Duodenal mucosa (tissue), 2 donors: ENCODE measurements around the gene IQSEC2.
A peak's percentile ranks its signal among the peaks of the same experiment; 100 is the strongest.

Experiments used
- H3K27ac ChIP-seq: one replicate; pipeline ENCODE4 v1.7.0; 2013; ENCODE audit warnings: low read depth, low read length
- H3K27me3 ChIP-seq, 2 donors: one replicate each; pipeline ENCODE4 v1.7.0; 2013; ENCODE audit warnings: low read length in 2 of 2, control low read depth in 1 of 2; ENCODE audit not compliant: insufficient read depth in 2 of 2, control insufficient read depth in 1 of 2
- H3K36me3 ChIP-seq, 2 donors: one replicate each; pipeline ENCODE4 v1.7.0; 2013; ENCODE audit warnings: low read length in 2 of 2, control low read depth in 1 of 2; ENCODE audit not compliant: insufficient read depth in 2 of 2, control insufficient read depth in 1 of 2
- H3K4me1 ChIP-seq, 2 donors: one replicate each; pipeline ENCODE4 v1.7.0; 2013; ENCODE audit warnings: low read length in 2 of 2, control low read depth in 1 of 2; ENCODE audit not compliant: insufficient read depth in 2 of 2, control insufficient read depth in 1 of 2
- H3K4me3 ChIP-seq, 2 donors: one replicate each; pipeline ENCODE4 v1.7.0; 2013; ENCODE audit warnings: low read length in 2 of 2, low read depth in 1 of 2
- H3K9ac ChIP-seq, 2 donors: one replicate each; pipeline ENCODE4 v1.7.0; 2013; ENCODE audit warnings: low read length in 2 of 2, low read depth in 1 of 2
- H3K9me3 ChIP-seq, 2 donors: one replicate each; pipeline ENCODE4 v1.7.0; 2013; ENCODE audit warnings: low read length in 2 of 2, control low read depth in 1 of 2; ENCODE audit not compliant: control insufficient read depth in 1 of 2

IQSEC2 gene

GRCh38 chrX:53281321-53281822 lies at the start of gene IQSEC2:
TSS of gene IQSEC2 (minus strand) at chrX:53281584.
- Histone ChIP-seq H3K9me3 (no peaks in the 10 kb centered on the region), H3K9ac (peak within 1 kb of the TSS; percentile 63 to 78), H3K36me3 (no peaks in the 10 kb centered on the region), H3K4me3 (peak within 1 kb of the TSS; percentile 65 to 71), H3K27me3 (no peaks in the 10 kb centered on the region), H3K27ac (peak within 1 kb of the TSS; percentile 75), H3K4me1 (peaks cover 7 to 28% of the 10 kb centered on the region in 2 donors)

DNA sequence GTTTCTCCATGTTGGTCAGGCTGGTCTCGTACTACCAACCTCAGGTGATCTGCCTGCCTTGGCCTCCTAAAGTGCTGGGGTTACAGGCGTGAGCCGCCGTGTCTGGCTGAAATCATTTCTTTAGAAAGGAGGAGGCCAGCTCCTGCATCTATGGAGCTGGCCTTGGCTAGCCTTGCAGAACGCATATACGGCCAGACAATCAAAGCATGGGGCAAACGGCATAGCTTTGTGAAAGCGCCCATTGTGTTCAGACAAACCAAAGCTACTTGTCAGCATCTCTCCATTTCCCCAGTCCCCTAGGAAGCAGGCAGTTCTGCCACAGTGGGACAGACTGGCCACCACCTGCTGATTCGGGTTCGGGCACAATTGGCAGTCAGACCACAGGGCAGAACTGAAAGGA lies 48.9 kb upstream of the IQSEC2 start:
- Histone ChIP-seq H3K27me3 (peaks cover 0 to 6% of the 10 kb centered on the region in 2 donors), H3K9me3 (no peaks in the 10 kb centered on the region), H3K27ac (no peak overlapping the region), H3K4me3 (no peak overlapping the region), H3K4me1 (no peaks in the 10 kb centered on the region), H3K9ac (no peak overlapping the region), H3K36me3 (no peaks in the 10 kb centered on the region)

DNA sequence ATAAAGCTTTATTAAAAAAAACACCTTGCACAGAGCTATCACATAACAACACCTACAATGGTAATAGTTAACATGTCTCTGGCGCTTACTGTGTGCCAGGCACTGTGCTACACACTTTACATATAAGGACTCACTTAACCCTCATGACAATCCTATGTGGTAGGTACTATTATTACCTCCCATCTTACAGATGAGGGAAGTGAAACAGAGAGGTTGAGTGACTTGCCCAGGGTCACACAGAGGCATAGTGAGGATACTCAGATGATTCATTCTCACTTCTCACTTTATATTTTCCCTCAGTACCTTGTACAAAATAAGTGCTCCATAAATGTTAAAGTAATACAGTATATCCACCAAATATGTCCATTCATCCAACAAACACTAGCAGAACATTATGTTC lies 43.4 kb upstream of the IQSEC2 start:
- Histone ChIP-seq H3K27me3 (peaks cover 3 to 21% of the 10 kb centered on the region in 2 donors), H3K4me3 (no peak overlapping the region), H3K9me3 (no peaks in the 10 kb centered on the region), H3K4me1 (peaks cover 0 to 3% of the 10 kb centered on the region in 2 donors), H3K9ac (no peak overlapping the region), H3K27ac (no peak overlapping the region), H3K36me3 (no peaks in the 10 kb centered on the region)

DNA sequence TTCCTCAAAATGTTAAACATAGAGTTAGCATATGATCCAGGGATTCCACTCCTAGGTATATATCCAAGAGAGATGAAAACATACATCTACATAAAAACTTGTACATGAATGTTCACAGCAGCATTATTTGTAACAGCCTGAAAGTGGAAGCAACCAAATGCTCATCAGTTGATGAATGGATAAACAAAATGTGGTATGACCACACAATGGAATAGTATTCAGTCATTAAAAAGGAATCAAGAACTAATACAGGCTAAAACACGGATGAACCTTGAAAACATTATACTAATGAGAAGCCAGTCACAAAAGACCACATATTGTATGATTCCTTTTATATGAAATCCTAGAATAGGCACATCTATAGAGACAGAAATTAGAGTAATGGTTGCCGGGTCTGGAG lies 42.7 kb upstream of the IQSEC2 start:
- Histone ChIP-seq H3K9ac (no peak overlapping the region), H3K27ac (no peak overlapping the region), H3K4me1 (peaks cover 0 to 3% of the 10 kb centered on the region in 2 donors), H3K9me3 (no peaks in the 10 kb centered on the region), H3K27me3 (peaks cover 5 to 28% of the 10 kb centered on the region in 2 donors), H3K36me3 (no peaks in the 10 kb centered on the region), H3K4me3 (no peak overlapping the region)

DNA sequence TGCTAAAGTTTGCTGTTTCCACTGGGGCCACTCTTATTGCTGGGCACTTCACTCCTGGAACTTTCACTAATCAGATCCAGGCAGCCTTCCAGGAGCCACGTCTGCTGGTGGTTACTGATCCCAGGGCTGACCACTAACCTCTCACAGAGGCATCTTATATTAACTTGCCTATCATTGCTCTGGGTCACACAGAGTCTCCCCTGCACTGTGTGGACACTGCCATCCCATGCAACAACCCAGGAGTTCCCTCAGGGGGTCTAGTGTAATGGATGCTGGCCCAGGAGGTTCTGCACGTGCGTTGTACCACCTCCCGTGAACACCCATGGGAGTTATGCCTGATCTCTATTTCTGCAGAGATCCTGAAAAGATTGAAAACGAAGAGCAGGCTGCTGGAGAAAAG lies 41.8 kb upstream of the IQSEC2 start:
- H3K4me3 ChIP-seq: no peak overlapping the region
- no peaks in the 10 kb centered on the region for H3K9me3 ChIP-seq
- no peak overlapping the region for H3K9ac ChIP-seq
- H3K4me1 ChIP-seq: peaks cover 0 to 3% of the 10 kb centered on the region in 2 donors
- peaks cover 10 to 33% of the 10 kb centered on the region in 2 donors for H3K27me3 ChIP-seq
- H3K27ac ChIP-seq: no peak overlapping the region
- no peaks in the 10 kb centered on the region for H3K36me3 ChIP-seq

DNA sequence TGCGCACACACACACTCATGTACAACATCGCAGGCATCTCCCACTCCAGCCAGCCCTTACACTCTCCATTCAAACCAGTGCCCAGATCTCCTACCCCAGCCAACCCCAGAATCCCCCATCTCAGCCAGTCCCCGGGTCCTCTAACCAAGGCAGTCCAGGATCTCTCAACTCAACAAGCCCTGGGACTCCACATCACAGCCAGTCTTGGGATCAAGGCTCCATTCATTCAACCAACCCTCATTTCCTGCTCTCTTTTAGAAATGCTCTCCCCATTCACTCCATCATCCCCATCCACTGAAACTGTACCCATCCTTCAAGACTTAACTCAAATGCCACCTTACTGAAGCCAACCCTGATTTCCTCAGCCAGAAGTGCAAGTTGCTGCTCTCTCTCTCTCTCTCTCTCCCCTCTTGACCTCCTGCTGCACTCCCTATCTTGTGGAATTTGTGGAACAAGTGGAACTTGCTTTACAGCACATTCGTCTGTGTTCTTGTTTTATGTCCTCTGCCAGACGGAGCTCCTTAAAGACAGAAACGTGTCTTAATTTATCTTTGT lies 40.6 kb upstream of the IQSEC2 start:
- Histone ChIP-seq H3K9ac (no peak overlapping the region), H3K27me3 (peaks cover 10 to 33% of the 10 kb centered on the region in 2 donors), H3K4me1 (peaks cover 0 to 5% of the 10 kb centered on the region in 2 donors), H3K4me3 (no peak overlapping the region), H3K9me3 (no peaks in the 10 kb centered on the region), H3K36me3 (no peaks in the 10 kb centered on the region), H3K27ac (no peak overlapping the region)

GRCh38 chrX:53321230-53321942 lies 40.0 kb upstream of the IQSEC2 start:
- Histone ChIP-seq H3K27ac (no peak overlapping the region), H3K4me1 (peaks cover 0 to 5% of the 10 kb centered on the region in 2 donors), H3K27me3 (peaks cover 10 to 32% of the 10 kb centered on the region in 2 donors), H3K9ac (no peak overlapping the region), H3K36me3 (no peaks in the 10 kb centered on the region), H3K9me3 (no peaks in the 10 kb centered on the region), H3K4me3 (peak overlapping the region in 1 of 2 donors; percentile 62)

GRCh38 chrX:53320543-53321229 lies 39.3 kb upstream of the IQSEC2 start:
- no peaks in the 10 kb centered on the region for H3K9me3 ChIP-seq
- H3K9ac ChIP-seq: peak overlapping the region in 1 of 2 donors; percentile 43
- no peaks in the 10 kb centered on the region for H3K36me3 ChIP-seq
- H3K27ac ChIP-seq: no peak overlapping the region
- H3K4me1 ChIP-seq: peaks cover 0 to 5% of the 10 kb centered on the region in 2 donors
- H3K27me3 ChIP-seq: peaks cover 10 to 27% of the 10 kb centered on the region in 2 donors
- H3K4me3 ChIP-seq: peak overlapping the region; percentile 62 to 64

GRCh38 chrX:53319614-53320542 lies 38.5 kb upstream of the IQSEC2 start:
- Histone ChIP-seq H3K27me3 (peaks cover 10 to 27% of the 10 kb centered on the region in 2 donors), H3K27ac (no peak overlapping the region), H3K36me3 (no peaks in the 10 kb centered on the region), H3K4me3 (peak overlapping the region; percentile 62 to 64), H3K9ac (no peak overlapping the region), H3K9me3 (no peaks in the 10 kb centered on the region), H3K4me1 (peaks cover 0 to 5% of the 10 kb centered on the region in 2 donors)
